WTC11 (cell line): ENCODE measurements around the gene TSC22D3.

Experiments
- CTCF ChIP-seq: fragments of 200-600 bp; IDR thresholded peaks from 2 replicates; pipeline ENCODE4 v1.8.0; 2022; ENCODE audit warnings: antibody characterized with exemption
- NR3C1 ChIP-seq: sonication (generic); formaldehyde crosslinking; conservative IDR thresholded peaks from 2 replicates; pipeline ENCODE4 v1.8.1; 2023; ENCODE audit warnings: low read depth, mild to moderate bottlenecking, missing genetic modification reagents
- PRDM15 ChIP-seq: sonication (generic); formaldehyde crosslinking; IDR thresholded peaks from 2 replicates; pipeline ENCODE4 v1.8.0; 2022; ENCODE audit warnings: missing genetic modification reagents
- ZBTB21 ChIP-seq: sonication (generic); formaldehyde crosslinking; IDR thresholded peaks from 2 replicates; pipeline ENCODE4 v1.8.1; 2023; ENCODE audit warnings: mild to moderate bottlenecking, missing genetic modification reagents, borderline replicate concordance

GRCh38 chrX:107760304-107761077, 15.1 kb downstream of the TSC22D3 start:
- TF ChIP-seq NR3C1 (CRISPR knock-in tag) (no peak), CTCF (no peak), PRDM15 (no peak), ZBTB21 (no peak)
